Upper lobe of right lung (tissue), 1 donor: ENCODE data around the gene ORAI1. TPM values are rescaled to one million over a fixed set of nuclear protein-coding genes. Genes with fewer than 3 reads are reported as not detected.
A peak's percentile ranks its signal among the peaks of the same experiment; 100 is the strongest.

Experiments
- ATAC-seq: fragments of 200-7000 bp; cut with Tn5 transposase; one replicate; pipeline ENCODE4 v1.9.1; 2020; ENCODE audit warnings: mild to moderate bottlenecking, moderate library complexity
- DNase-seq: peaks from one replicate; pipeline ENCODE4 v3.0.0-alpha.2; 2020
- H3K27ac ChIP-seq: fragments of 200-600 bp; one replicate; pipeline ENCODE4 v1.8.0; 2022
- H3K27me3 ChIP-seq: fragments of 200-600 bp; one replicate; pipeline ENCODE4 v1.8.0; 2022; ENCODE audit warnings: mild to moderate bottlenecking
- H3K36me3 ChIP-seq: fragments of 200-600 bp; one replicate; pipeline ENCODE4 v1.8.0; 2022
- H3K4me1 ChIP-seq: fragments of 200-600 bp; one replicate; pipeline ENCODE4 v1.8.0; 2022
- H3K4me3 ChIP-seq: fragments of 200-600 bp; one replicate; pipeline ENCODE4 v1.8.0; 2022; ENCODE audit warnings: mild to moderate bottlenecking
- H3K9me3 ChIP-seq: fragments of 200-600 bp; one replicate; pipeline ENCODE4 v1.8.0; 2022
- CTCF ChIP-seq: fragments of 200-600 bp; IDR thresholded peaks from one replicate; pipeline ENCODE4 v1.8.0; 2022; ENCODE audit warnings: antibody characterized with exemption
- intact Hi-C: fragments of 100-400 bp; cut with DNase I; formaldehyde crosslinking; loops from one replicate; pipeline ENCODE4 v1.11.0; 2022
- total RNA-seq: library from RNA; stranded (reverse); fragmentation: NEBNext Ultra II Directional; extraction: Animal tissue kit (Norgen Biotek cat#: 25700); gene quantifications from one replicate; pipeline ENCODE4 v1.2.1, GENCODE V29; 2021
- donor health status: DM: no; HTN: yes; CAD: no; lungs with severe emphysema.

ORAI1 gene
- total RNA-seq, 1 donor from 2014 or later = 32.4 TPM

GRCh38 chr12:121620333-121620891 lies 5.9 kb upstream of the ORAI1 start:
- Histone ChIP-seq H3K36me3 (no peaks in the 10 kb centered on the region), H3K27me3 (no peaks in the 10 kb centered on the region), H3K4me3 (no peak overlapping the region), H3K27ac (no peak overlapping the region), H3K4me1 (peaks cover 6% of the 10 kb centered on the region), H3K9me3 (no peaks in the 10 kb centered on the region)
- ATAC-seq = peak; percentile 23
- TF ChIP-seq CTCF = no peak
- intact Hi-C loops = no loop called here
- no peak for DNase-seq

- no peaks in the 10 kb centered on the region for H3K36me3 ChIP-seq
- intact Hi-C loops = no loop called here
- H3K27me3 ChIP-seq = no peaks in the 10 kb centered on the region
- ATAC-seq (peak; percentile 65), DNase-seq (peak; percentile 86)
- H3K4me1 ChIP-seq = peaks cover 38% of the 10 kb centered on the region
- TF ChIP-seq CTCF = peak; percentile 18
- no peaks in the 10 kb centered on the region for H3K9me3 ChIP-seq
- peak overlapping the region; percentile 93 for H3K27ac ChIP-seq
- peak overlapping the region; percentile 92 for H3K4me3 ChIP-seq
These were observed 717 bp downstream of the ORAI1 start for GRCh38 chr12:121626853-121627640.

GRCh38 chr12:121628037-121628436 lies 1.7 kb downstream of the ORAI1 start:
- TF ChIP-seq CTCF = no peak
- DNase-seq = no peak
- Histone ChIP-seq H3K4me1 (peaks cover 46% of the 10 kb centered on the region), H3K36me3 (no peaks in the 10 kb centered on the region), H3K27ac (peak overlapping the region; percentile 93), H3K27me3 (no peaks in the 10 kb centered on the region), H3K9me3 (no peaks in the 10 kb centered on the region), H3K4me3 (peak overlapping the region; percentile 92)
- intact Hi-C loops = no loop called here
- ATAC-seq = no peak

GRCh38 chr12:121628536-121628935 lies 2.2 kb downstream of the ORAI1 start:
- H3K27ac ChIP-seq = peak overlapping the region; percentile 39
- H3K27me3 ChIP-seq = no peaks in the 10 kb centered on the region
- intact Hi-C loops = no loop called here
- H3K9me3 ChIP-seq = no peaks in the 10 kb centered on the region
- no peak for TF ChIP-seq CTCF
- H3K4me1 ChIP-seq = peaks cover 50% of the 10 kb centered on the region
- peak overlapping the region; percentile 92 for H3K4me3 ChIP-seq
- no peak for ATAC-seq
- H3K36me3 ChIP-seq = no peaks in the 10 kb centered on the region
- DNase-seq = no peak

GRCh38 chr12:121630791-121631355 lies 4.5 kb downstream of the ORAI1 start:
- no peaks in the 10 kb centered on the region for H3K27me3 ChIP-seq

More at GRCh38 chr12:121630791-121631355, 4.5 kb downstream of the ORAI1 start:
- intact Hi-C loops = no loop called here
- Histone ChIP-seq H3K4me1 (peaks cover 41% of the 10 kb centered on the region), H3K27ac (peak overlapping the region; percentile 17), H3K9me3 (no peaks in the 10 kb centered on the region), H3K4me3 (no peak overlapping the region), H3K36me3 (no peaks in the 10 kb centered on the region)
- no peak for ATAC-seq
- DNase-seq = no peak
- TF ChIP-seq CTCF = no peak
